H54 (cell line): ENCODE measurements around the gene PGLYRP3.

Experiments
- DNase-seq: peaks from one replicate; pipeline ENCODE4 v3.0.0; 2011; ENCODE audit warnings: low spot score, mixed read lengths; ENCODE audit not compliant: insufficient read length
- FAIRE-seq: peaks from 3 replicates; lab custom pipeline; 2011; peaks lifted over from hg19 to GRCh38; lab: Jason Lieb, UNC
- POLR2A ChIP-seq: IDR thresholded peaks from 2 replicates; pipeline ENCODE4 v1.6.1; 2011; ENCODE audit warnings: low read depth, mild to moderate bottlenecking, low read length

PGLYRP3 gene

DNA sequence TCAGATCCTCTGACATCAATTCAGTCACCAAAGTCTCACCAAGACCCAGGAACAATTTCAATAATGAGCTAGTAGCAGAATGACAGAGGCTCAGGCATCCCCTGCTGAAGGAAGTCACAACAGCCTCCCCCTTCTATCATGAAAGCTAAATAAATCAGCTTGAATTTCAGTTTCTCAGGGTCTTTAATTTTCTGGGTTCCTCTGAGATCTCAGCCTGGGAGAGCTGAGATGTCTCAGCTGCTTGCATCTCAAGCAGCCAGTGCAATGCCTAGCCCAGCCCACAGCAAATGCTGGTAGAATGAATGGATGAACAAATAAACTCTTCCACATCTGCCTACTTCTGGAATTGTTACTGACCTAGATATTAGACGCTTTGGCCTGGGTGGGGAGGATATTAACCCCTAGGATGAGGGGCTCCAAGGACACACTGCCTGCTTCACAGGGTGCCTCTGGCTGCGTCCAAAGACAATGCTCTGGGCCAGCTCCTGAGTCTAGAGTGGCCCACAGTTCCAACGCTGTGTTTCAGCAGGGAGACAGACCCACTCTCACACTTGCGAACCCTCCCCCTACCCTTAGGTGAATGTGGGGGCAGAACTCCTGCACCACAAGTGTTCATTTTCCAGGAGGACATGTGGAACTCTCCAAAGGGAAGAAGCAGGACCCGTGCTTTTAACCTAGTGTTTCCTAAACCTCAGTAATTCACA, 64.4 kb downstream of the PGLYRP3 start:
- FAIRE-seq, result no peak
- DNase-seq, result no peak
- TF ChIP-seq POLR2A, result no peak
